Forelimb muscle (tissue), 1 donor: ENCODE results near the gene S100A8. TPM values are rescaled to one million over a fixed set of nuclear protein-coding genes. Genes with fewer than 3 reads are reported as not detected.

Experiments used
- DNase-seq: peaks from one replicate; pipeline ENCODE4 v3.0.0-alpha.2; 2013; ENCODE audit warnings: low read depth
- polyA plus RNA-seq: library from polyadenylated mRNA; unstranded; fragments of 120-200 nt; gene quantifications from one replicate; pipeline ENCODE4 v1.2.1, GENCODE V29; 2013; ENCODE audit not compliant: insufficient read length

The S100A8 gene
- polyA plus RNA-seq, 1 donor = 16.1 TPM

DNA sequence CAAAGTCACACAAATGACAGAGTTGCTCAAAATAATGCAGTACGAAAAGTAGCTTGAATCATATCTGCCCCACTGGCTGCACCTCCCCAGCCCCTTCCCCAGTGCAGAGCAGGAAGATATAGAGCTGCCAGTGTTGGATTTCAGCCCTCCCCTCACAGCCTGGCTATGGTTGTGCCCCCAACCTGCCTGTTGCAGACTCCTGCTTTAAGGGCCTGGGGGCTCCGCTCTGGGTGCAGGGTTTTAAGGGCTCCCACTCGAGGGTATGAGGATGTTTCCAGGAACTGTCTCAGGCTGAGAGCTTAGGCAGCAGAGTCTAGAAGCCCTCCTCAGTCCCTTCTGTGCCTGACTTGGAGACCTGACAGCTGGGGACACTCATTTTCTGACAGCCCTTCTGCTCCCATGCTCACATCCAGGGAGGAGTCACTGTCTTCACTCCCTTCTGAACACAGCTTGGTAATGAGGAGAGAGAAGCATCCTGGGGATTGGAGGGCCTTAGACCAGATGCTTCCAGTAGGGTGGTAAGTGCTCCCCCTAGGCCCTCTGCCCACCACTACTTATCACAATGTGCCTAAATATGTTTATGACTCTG is 28.6 kb downstream of the S100A8 start:
- no peak for DNase-seq

DNA sequence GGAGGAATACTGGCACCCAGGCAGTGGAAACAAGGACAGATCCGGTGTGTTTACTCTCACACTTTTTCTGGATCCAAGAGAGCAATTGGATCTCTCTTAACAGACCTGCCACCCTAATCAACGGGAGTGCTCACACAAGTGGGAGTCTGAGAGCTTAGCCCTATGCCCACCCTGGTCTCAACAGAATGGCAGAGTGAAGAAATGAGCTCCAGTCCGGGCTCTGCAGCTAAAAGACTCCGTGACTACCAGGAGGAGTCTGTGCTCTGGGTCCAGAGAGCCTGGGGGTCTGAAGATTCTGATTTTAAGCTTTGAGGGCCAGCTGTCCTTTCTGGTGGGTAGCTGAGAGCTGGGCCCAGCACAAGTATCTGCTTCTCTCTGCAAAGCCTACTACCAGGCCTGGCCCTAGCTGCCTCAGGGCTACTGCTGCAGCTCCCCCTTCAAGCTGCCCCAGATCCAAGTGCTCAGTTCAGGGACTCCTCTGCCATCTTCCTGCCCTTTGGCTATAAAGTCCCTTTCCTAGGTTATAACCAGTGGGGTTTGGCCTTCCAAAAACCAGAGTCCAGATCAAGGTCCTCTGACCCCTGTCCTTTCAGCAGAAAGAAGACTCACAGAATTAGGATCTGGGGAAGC is 29.3 kb downstream of the S100A8 start:
- DNase-seq = no peak

DNA sequence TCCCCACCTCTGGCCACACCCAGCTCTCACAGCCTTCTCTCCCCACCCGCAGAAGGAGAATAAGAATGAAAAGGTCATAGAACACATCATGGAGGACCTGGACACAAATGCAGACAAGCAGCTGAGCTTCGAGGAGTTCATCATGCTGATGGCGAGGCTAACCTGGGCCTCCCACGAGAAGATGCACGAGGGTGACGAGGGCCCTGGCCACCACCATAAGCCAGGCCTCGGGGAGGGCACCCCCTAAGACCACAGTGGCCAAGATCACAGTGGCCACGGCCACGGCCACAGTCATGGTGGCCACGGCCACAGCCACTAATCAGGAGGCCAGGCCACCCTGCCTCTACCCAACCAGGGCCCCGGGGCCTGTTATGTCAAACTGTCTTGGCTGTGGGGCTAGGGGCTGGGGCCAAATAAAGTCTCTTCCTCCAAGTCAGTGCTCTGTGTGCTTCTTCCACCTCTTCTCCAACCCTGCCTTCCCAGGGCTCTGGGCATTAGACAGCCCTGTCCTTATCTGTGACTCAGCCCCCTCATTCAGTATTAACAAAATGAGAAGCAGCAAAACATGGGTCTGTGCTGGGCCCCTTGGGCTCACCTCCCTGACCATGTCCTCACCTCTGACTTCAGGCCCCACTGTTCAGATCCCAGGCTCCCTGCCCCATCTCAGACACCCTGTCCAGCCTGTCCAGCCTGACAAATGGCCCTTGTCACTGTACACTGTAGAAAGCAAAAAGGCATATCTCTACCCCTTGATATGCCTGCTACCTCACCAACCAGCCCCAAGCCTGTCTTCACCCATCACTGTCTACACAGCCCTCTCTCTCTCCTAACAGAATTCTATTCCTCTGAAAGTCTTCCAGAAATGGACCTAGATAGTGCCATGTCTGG is 30.0 kb downstream of the S100A8 start:
- no peak for DNase-seq

DNA sequence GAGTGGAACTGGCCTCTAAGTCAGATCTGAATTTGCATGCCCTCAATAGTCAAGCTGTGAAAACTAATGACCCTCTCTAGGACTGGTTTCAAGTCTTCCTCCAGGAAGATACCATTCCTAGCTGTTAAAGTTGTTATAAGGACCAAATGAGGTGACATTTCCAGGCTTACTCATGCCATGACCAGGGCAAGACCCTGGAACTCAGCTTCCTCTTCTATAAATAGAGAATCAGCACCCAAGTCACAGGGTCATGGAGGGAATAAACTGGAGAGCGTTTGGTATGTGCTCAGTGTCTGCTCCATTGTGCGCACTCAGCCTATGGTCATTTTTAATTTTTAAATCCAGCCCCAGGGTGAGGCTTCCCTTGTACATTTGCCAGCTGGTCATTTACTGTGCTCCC is 30.7 kb downstream of the S100A8 start:
- no peak for DNase-seq

DNA sequence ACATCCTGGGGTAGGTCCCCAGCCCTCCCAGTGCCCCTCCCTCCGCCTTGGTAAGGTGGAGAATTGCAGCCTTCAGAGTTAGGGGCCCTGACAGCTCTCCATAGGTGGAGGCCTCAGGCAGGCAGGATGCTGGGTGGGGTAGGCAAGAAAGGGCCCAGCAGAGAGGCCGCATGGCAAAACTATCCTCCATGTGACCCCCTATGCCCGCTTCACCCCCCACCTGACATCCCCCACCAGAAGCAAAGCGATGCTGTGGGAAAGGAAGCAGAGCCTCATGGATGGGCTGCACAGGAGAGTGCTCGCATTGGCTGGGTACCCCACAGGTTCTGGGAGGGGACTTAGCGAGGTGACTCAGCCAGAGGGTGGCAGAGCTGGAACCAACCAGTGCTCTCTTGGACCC is 31.6 kb downstream of the S100A8 start:
- DNase-seq = no peak

DNA sequence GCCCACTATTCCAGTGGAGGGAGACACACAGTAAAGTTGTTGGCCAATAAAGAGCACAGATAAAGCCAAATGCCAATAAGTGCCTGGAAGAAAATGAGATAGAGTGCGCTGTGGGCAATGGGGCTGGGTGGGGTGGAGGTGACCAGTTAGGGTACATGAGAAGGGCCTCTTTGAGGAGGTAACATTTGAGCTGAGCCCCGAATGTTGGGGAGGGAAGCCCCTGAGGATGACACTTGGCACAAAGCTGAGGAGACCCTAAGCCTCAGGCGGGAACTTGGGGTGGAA is 32.2 kb downstream of the S100A8 start:
- no peak for DNase-seq

DNA sequence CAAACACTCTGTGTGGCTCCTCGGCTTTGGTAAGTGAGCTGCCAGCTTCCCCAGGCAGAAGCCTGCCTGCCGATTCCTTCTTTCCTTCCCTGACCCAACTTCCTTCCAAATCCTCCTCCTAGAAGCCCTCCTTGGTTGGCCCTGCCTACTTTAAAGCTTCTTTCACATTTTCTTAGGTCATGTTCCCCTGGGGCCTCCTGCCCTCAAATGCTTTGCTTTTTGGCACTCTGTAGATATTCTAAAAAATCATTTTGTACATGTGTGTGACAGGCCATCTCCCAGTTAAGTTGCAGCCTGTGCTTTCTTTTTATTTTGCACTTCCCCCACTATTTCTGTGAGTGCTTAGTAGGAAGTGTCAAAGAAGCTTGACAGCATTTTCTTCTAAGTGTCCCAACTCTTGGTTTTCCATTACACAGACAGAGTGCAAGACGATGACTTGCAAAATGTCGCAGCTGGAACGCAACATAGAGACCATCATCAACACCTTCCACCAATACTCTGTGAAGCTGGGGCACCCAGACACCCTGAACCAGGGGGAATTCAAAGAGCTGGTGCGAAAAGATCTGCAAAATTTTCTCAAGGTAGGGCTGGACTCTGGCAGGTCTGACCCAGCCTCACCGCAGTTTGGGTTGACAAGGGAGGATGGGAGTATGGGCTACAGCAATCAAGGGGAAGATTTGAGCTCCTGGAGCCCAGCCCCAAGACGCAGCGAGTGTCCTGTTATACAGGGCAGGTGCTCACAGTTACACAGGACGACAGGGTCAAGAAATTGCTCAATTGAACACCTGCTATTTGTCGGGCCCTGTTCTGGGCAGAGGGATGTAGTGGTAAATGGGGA is 32.8 kb downstream of the S100A8 start, which contains the start of gene S100A9:
Gene S100A9 (plus strand): TSS at position 2 of the 838 bp plus-strand sequence. CDS start 430 bp downstream, at position 432.
- DNase-seq = no peak

DNA sequence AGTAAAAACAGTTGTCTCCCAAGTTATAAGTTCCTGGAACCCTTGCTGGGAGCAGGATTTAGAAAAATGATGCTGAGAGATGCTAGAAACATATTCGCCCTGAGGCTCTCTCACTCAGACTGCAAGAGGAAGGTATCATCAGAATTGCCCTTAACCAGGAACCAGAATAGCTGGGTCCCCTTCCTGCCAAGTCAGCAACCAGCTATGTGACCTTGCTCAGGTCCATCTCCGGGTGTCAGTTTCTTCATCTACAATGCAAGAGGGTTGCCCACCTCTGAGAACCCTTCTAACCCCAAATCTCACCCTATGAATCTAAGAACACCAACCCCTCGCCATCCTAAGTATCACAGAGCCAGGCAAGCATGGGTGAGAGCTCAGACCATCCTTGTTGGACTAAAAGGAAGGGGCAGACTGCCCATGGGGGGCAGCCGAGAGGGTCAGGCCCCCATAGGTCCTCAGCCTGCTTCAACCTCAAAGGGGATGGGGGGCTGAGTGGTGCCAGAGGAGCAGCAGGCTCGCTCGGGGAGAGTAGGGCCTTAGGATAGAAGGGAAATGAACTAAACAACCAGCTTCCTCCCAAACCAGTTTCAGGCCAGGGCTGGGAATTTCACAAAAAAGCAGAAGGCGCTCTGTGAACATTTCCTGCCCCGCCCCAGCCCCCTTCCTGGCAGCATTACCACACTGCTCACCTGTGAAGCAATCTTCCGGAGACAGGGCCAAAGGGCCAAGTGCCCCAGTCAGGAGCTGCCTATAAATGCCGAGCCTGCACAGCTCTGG is 33.6 kb downstream of the S100A8 start:
- no peak for DNase-seq

DNA sequence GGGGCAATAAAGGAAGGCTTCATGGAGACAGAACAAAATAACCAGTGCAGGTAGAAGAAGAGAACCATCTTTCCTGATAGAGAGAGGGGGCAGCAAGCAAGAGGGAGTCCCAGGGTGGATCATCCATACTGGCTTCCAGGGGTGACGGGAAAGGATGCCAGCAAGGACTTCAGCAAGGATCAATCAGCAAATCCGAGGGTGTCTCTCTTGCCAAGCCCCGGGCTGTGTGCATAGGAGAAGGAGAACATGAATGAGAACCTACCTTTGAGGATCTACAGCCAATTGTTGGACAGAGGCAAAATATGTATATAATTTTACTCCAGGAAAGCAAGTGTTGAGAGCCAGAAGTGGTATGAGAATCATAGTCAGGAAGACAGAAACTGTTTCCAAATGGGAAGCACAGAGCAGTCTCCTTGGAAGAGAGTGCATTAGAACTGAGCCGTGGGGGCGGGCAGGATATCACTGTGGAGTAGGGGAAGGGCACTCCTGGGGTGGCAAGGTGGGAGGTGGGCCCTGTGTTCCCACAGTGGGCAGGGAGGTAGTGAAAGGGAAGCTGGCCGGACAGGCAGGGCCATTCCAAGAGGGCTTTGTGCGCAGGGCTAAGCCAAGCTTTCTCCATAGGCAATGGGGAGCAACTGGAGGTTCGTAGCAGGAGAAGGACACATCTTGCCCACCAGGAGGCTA is 34.3 kb downstream of the S100A8 start:
- DNase-seq = no peak

DNA sequence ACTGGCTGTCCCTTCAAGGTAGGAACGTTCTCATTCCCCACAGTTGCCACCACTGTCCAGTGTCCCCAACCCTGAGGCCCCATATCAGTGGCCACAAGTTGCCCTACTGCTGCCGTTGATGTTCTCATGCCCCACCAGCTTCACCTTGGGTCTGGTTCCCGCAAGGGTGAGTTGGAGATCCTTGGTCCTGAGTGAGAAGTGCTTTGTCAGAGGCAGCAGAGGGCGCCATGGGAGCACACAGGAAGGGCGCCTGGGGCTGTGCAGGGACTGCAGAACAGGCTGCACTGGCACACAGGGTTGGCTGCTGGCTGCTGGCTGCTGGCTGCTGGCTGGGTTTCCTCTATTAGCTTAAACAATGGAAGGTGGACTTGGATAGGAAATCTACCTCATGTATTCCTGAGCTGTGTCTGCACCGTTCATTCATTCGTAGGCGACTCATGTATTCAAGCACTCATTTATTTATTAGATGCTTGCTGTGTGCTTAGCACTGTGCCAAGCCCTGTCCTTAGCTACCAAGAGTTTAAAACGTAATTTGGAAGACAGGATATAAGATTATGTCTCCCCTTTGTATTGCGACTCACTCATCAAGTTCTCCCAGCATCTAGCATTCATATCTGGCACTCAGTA is 35.3 kb downstream of the S100A8 start:
- DNase-seq = no peak

DNA sequence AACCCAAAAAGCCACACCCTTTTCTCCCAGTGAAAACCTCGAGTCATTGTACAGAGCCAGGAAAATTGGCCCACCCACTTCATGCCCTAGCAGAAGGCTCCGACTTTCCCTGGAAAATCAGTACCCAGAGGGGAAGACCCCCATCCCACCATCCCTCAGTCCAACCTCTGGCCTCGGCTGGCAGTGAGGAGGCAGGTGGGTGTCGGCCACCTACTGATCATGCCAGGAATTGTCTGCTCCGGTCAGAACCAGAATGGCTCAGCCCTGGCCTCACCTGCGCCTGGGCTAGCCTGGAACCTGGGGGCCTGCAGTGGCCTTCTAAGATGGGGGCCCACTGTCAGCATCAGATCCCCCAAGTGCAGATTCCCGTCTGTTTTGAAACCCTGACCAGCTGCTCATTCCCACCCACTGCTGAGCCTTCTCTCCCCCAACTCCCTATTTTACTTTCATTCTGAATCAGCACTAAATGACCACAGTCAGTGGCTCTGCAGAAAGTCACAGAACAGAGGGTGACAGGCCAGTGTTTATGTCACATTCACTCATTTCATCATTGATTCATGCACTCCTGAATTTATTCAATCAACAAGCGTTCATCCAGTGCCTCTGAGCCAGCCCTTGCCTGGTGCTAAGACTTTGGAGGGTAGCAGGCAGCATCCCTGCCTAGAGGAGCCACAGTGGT is 36.2 kb downstream of the S100A8 start:
- no peak for DNase-seq

DNA sequence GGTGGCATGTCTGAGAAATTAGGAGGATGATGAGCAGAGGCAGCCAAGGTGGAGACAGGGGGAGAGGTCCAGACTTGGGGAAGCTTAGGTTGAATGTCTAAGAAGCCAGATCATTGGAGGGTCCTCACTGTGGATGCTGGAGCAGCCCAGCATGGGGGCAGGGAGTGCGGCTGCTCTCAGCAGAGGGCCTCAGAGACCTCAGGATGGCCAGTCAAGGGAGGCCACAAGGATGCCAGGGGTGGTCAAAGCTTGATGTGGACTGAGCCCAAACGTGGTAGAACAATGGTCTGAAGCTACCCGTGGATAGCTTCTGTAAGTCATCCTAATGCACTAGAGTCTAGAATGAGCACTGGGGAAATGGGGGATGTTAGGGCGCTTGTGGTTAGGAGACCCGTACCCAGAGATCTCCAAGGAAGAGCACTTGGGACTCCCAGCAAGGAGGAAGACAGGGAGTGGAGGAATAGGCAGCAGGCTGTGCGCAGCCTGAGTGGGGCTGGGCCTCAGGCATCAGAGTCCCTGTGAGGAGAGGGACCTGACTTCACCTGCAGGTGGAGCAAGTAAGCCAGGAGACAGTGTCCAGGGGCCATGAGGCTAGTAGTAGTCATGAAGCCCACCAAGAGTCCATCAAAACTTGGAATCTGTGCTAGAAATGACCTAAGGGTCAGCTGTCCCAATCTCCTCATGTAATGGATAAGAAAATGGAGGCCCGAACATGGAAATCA is 37.5 kb downstream of the S100A8 start:
- no peak for DNase-seq

DNA sequence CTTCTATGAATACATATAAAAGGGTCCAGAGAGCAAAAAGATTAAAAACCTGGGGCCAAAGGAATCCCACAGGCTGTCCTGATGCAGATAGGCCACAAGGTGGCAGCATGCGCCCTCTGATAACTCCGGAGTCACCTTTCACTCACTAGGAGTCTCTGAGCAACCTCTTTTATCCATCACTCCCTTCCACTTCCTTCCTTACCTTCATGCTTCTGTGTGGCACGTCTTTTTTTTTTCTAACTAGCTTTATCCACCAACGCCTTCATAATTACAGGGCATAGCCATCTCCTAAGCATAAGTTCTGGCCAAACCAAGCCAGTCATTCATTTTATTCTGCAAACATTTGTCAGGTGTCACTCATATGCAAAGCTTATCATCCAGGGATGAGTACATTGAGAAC is 38.4 kb downstream of the S100A8 start:
- peak; percentile 25 for DNase-seq

DNA sequence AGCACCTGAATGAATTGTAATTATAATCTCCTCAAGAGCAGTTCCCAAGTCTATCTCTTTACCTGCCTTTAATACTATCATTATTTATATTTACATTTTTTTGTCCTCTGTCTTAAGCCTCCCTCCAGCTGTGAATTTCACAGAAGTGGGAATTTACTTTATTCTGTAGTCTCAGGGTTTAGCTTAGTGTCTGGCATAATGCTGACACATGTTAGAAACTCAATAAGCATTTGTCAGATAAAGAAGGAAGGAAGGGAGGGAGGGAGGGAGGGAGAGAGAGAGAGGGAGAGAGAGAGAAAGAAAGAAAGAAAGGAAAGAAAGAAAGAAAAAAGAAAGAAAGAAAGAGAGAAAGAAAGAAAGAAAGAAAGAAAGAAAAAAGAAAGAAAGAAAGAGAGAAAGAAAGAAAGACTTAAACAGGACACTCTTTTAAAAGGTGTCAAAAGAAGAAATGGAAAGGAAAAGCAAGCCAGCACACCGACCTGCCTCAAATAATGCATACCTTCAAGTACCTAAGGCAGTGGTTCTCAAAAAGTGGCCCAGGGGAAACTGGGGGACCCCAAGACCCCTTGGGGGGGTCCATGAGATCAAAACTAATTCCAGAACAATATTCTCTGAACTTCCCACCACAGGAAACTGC is 40.4 kb downstream of the S100A8 start:
- no peak for DNase-seq

DNA sequence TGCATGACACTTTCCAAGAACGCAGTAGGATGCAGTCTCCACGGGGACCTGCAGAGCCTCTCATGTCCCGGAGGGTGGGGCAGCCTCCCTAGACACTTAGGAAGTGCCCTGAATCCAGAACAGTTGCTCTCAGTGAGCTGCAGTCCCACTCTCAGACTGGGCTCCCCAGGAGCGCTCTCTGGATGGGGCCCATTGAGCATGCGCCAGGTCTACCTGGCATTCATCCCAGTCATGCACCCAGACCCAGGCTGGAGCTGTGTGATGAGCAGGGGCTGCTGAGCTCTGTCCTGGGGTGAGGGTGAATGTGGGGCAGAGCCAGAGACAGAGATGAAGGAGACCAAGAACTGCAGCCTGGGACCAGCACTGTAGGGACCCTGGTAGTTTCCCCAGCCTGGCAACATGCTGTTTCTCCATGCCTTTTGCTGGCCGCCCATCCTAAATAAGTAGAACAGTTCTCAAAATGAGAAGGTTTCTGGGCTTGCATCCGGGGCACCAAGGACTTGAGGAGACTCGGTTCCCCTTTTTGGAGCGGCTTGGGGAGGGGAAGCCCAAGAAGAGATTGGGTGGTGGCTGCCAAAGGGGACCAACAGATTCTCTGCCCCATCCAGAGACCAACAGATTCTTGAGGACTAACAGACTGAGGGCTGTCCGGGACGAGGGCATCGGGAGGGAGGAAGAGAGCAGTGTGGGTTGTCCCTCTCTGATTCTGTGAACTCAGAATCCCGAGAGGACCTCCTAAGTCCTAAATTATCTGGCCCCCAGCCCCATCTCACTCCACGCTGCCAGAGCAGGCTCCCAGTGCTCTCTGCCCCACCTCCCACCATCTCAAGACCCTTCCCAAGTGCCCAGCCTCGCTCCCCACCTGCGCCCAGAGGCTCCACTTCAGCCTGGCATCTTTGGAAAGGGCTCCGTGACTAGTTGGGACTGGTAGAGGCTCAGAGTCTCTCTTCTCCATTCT is 41.2 kb downstream of the S100A8 start:
- no peak for DNase-seq

DNA sequence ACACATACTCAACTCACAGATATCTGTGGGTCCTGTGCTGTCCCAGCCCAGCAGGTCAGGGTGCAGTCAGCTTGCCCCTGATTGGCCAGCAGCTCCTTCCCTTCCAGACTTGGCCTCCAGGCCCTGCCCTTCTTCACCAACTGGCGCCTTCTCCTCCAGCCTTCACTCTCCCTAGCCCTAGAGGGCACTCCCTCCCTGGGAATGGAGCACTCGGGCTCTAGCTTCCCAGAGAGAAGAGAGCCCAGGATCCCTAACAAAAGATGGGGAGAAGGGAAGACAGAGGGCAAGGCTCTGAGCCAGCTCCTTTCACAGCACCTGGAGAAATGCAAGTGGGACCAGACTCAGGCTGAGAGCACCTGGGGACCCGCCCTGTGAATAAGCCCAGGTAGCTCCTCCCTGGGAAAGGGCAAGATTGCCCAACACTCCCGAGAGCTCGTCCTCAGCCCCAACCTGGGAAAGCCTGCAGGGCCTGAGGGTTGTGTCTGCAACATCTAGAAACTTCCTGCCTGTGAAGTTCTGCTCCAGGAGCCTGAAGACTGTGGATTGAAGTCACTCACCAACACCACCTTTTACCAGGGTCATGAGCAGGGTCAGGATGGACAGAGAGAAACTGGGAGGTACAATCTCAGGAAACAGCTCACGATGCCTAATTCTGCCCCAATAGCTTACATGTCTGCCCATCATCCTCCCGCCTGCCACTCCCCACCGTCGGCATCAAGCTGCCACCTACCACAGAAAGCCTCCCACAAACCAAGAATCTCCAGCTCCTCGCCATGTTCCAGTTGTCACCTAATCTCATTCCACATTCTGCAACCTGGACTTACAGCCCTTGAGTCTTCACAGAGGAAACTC is 42.1 kb downstream of the S100A8 start, which contains the start of gene PGLYRP4:
Gene PGLYRP4 (minus strand): TSS at position 331 of the 852 bp plus-strand sequence. CDS start 909 bp downstream, outside the sequence.
- no peak for DNase-seq
